ENCODE data around the gene CDK5RAP1.
A peak's percentile ranks its signal among the peaks of the same experiment; 100 is the strongest.

Gene CDK5RAP1

DNA sequence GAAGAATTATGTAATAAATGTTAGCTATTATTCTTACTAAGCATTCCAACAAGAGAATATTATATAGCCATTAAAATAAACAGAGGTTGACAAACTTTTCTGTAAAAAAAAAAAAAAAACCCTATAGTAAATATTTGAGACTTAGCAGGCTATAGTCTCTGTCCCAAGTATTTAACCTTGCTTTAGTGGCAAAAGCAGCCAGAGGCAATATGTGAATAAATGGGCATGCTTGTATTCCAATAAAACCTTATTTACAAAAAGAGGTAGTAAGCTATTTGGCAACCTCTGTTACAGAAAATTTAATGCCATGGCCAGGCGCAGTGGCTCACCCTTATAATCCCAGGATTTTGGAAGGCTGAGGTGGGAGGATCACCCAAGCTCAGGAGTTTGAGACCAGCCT, 14.6 kb downstream of the CDK5RAP1 start:
- no peak for DNase-seq (ENCODE audit: low read depth, low spot score)

DNA sequence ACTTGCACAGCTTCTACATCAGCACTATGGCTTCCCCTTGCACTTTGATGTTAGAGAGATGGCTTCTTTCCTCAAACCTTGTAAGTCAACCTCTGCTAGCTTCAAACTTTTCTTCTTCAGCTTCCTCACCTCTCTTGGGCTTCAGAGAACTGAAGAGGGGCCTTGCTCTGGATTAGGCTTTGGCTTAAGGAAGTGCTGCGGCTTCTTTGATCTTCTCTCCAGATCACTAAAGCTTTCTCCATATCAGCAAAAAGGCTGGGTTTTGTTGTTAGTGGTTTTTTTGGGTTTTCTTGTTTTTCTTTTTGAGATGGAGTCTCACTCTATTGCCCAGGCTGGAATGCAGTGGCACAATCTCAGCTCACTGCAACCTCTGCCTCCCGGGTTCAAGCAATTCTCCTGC, 24.0 kb downstream of the CDK5RAP1 start:
- no peak for DNase-seq (ENCODE audit: low read depth, low spot score)

DNA sequence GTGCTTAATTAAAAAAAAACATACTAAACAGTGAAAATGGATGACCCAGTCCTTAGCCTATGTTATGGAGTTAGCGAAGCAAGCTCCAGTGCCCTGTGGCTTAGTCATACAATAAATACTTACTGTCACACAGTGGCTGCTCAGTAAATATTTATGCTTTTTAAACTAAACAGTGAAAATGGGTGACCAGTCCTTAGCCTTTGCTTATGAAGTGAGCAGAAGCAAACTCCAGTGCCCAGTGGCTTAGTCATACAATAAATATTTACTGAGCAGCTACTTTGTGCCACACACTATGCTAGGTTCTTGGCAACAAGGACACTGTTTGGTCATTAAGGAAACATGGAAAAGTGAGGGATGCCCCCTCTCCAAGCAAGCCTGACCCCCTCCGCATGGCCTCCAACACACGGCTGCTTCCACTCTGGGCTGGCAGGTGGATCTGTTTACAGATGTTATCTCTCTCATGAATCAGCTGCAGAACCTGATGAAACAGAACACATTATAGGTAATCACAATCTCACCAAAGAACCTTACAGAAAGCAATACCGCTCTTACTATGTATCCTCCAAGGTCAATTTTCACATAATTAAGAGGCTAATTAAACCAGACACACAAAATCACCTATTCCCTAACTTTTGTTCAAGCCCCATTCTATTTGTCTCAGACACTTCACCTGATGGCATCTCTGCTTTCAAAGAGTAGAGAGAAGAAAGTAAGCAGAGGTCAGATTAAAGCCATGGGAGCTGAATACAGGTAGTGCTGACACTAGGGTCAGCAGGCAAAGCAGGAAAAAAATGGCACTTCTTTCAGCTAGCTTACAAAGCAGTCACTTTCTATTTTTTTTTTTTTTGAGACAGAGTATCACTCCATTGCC, 27.3 kb downstream of the CDK5RAP1 start:
- peak; percentile 67 for DNase-seq (ENCODE audit: low read depth, low spot score)

DNA sequence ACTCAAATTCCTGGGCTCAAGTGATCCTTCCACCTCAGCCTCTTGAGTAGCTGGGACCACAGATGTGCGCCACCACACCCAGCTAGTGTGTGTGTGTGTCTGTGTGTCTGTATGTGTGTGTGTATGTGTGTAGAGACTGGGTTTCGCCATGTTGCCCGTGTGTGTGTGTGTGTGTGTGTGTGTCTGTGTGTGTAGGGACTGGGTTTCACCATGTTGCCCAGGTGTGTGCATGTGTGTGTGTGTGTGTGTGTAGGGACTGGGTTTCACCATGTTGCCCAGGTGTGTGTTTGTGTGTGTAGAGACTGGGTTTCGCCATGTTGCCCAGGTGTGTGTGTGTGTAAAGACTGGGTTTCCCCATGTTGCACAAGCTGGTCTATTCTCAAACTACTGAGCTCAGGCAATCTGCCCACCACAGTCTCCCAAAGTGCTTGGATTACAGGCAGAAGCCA, 28.3 kb downstream of the CDK5RAP1 start:
- DNase-seq (ENCODE audit: low read depth, low spot score) = no peak

DNA sequence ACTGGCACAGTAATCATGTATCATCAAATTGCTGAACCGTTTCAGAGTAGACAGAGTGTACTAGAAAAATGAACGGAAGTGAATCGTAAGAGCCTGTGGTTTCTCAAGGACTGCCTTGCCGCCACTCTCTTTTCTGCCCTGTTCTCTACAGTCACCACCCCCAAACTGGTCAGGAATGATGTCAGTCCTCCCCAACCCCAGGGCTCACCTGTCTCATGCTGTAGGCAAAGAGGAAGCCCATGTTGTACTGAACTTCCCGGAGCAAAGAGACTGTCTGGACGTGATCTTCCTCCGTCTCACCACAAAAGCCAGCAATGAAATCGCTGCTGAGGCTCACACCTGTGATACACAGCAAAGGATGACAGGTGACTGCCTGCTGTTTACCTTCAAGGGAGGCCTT, 31.0 kb downstream of the CDK5RAP1 start:
- peak; percentile 20 for DNase-seq (ENCODE audit: low read depth, low spot score)

DNA sequence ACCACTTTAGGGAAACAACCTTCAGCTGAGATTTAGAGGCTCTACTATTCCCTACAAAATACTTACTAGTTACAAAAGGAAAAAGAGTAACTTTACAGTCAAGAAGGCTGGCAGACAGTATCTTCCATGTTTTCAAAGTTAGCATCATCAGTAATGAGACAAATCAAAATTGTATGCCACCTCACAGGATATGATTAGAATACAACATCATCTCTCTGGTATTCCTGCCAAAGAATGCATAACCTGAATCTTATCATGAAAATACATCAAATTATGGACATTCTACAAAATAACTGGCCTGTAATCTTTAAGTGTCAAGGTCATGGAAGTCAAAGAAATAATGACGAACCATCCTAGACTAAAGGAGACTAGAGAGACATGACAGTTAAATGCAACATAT, 38.4 kb downstream of the CDK5RAP1 start:
- DNase-seq (ENCODE audit: low read depth, low spot score) = no peak

DNA sequence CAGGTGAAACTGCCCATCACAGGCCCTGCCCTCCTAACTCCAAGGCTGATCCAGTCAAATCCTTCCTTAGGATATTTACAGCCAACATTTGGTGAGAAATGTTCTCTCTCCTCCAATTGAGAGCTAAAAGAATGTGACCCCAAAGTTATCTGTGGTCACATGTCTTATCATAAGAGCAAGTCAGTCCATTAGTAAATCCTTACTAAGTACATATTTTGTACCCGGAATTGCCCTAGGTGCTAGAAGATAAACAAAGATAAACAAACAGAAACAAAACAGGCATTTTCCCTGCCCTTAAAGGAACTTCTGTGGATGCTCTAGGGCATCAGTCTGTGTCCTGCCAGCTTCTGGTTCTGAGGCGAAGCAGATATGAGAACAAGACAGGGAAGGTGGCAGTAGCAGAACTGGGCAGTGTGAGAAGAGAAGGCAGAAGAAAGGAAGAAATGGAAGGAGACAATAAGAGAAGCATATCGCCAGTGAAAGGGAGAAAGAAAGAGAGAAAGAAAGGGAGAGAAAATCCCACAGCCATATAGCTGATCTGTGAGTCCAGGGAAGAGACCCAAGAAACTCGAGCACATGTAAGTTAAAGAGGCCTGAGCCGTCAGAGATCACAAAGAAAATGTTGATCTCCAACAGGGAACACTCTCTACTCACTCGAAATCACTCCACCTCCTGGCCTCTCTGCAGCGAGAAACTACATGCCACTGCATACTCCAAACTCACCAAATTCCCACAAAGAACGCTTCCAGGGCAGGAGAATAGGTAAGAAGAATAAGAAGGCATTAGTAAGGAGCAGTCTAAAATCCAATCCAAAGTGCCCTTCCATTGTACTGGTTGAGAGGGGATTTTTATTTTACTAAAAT, 41.7 kb downstream of the CDK5RAP1 start:
- no peak for DNase-seq (ENCODE audit: low read depth, low spot score)

DNA sequence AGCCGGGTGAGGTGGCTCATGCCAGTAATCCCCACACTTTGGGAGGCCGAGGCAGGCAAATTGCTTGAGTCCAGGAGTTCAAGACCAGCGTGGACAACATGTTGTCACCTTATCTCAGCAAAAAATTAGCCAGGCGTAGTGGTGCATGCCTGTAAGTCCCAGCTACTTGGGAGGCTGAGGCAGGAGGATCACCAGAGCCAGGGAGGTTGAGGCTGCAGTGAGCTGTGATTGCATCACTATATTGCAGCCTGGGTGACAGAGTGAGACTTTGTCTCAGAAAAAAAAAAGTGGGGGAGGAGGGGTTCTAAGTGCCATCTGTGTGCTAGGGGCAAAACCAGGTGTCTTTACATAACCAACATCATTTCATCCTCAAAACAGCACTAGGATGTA, 48.3 kb downstream of the CDK5RAP1 start:
- DNase-seq (ENCODE audit: low read depth, low spot score) = no peak

DNA sequence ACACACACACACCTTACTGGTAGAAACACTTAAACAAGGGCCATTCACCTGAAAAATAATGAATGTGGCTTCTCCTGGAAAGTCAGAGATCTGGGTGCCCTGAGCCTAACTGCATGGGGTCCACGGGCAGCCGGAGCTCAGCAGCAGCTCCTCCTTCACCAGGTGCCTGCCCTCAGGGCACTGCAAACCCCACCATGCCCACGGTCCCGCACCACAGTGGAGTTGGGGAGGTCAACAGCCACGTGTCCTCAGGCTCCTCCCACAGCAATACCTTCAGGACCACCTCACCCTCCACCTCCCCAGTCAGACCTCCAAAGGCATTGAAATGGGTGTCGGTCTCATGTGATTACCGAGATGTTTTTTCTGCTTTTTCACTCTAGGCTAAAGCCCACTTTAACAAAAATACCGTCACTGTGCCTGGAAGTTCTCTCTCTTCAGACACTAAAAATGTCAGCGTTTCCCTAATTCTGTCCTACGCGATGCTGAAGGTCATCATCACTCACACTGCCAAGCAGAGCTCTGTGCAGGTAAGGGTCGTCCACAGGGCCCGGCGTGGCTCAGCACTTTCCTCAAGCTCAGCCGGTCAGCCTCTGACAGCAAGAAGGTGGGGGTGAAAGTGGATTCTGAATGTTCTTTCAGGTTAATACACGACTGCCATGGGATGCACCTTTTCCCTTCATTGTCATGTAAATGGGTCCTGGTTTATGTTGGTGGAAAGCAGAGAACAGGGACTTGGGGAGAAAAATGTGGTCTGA, 48.9 kb downstream of the CDK5RAP1 start:
- DNase-seq (ENCODE audit: low read depth, low spot score) = no peak

DNA sequence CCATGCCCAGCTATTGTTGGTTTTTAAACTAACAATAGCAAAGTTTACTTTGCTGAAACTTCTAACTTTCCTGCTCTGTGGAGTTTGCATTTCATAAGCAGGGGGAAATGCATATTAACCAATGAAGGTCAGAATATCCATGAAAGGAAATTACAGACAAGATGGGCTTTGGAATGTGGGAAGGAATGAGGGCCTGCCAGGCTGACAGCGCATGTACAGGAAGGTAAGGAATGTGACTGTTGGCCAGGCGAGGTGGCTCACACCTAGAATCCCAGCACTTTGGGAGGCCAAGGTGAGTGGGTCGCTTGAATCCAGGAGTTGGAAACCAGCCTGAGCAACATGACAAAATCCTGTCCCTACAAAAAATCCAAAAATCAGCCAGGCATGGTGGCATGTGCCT, 49.6 kb downstream of the CDK5RAP1 start:
- DNase-seq (ENCODE audit: low read depth, low spot score) = peak; percentile 28

DNA sequence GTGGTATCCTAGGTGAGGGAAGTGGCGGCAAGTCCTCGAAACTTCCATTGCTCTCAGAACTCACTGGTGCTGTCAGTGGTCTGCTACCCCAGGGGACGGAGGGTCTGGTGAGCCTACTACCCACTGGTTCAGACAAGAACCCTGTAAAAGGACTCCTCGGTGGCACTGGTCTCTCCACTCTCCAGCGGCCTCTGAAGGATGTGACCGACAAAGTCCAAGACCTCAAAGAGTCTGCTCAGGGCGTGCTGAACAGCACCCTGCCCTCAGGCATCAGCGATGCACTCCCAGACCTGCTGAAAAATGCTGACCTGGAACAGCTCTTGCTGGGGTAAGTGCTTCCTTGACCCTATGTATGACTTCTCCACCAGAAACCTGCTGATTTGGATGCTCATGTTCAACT, 51.8 kb downstream of the CDK5RAP1 start:
- no peak for DNase-seq (ENCODE audit: low read depth, low spot score)

DNA sequence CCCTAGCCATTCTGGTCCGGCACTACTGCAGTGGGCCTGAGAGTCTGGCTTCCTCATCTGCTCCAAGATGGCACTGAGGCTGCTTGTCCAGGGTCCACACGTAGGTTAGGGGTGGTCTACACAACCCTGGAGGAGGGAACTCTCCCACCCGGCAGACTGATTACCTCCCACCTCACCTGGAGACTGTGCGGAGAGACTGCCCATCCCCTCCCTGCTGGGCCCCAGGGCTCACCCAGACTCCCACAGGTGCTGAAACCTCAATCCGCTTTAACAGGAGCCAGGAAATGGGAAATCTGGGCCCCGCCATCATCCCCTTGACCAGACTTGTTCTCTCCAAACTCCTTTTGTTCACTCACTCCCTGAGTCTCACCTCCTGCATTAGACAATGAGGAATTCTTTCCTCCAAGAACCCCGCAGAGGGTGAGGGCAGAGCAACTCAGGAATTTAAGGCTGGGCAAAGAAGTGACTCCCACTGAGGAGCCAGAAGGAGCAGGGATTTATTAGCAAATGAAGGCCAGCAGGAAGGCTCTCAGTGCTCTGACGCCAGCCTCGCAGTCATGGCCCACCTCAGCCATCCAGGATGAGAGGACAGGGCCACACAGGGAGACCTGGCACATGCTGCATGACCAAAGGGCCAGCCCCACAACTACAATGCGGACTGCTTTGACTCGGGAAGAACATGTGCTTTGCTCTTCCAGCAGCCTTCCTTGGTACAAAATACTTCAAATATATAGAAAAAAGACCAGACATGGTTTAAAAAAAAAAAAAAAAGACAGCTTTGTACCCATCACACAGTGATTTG, 53.0 kb downstream of the CDK5RAP1 start:
- DNase-seq (ENCODE audit: low read depth, low spot score) = no peak

DNA sequence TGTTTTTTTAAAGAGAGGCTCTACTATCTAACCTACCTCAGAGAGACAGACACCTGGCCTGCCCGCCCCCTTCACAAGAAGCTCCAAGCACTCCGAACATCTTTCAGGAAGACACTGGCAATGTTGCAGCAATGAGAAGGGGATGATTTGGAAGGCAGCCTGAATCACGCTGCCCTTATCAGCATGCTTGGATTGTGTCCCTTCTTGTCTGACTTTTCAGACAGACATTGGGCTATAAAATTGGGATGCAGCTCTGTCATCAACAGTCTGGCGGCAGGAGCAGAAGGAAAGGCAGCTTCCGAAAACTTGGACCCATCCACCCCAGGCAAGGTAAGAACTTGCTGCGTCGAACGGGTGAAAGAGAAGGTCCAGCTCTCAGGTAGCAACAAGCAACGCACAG, 56.0 kb downstream of the CDK5RAP1 start:
- no peak for DNase-seq (ENCODE audit: low read depth, low spot score)

DNA sequence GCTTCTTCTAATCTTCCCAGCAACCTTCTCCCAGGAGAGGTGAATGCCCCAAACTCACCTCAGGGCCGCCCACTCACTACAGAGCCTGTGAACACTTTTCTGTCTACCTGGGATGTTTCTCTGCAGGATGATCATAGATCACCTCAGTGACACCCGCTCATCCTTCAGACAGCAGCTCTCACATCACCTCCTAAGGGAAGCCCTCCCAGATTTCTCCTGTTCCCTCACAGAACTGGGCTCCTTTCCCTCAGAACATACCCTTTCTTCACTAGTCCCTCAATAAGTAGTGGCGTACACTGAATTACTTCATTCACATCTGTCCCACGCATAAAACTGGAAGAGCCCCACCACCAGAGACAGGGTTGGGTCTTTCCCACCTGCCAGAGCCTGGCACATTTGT, 57.8 kb downstream of the CDK5RAP1 start:
- no peak for DNase-seq (ENCODE audit: low read depth, low spot score)

DNA sequence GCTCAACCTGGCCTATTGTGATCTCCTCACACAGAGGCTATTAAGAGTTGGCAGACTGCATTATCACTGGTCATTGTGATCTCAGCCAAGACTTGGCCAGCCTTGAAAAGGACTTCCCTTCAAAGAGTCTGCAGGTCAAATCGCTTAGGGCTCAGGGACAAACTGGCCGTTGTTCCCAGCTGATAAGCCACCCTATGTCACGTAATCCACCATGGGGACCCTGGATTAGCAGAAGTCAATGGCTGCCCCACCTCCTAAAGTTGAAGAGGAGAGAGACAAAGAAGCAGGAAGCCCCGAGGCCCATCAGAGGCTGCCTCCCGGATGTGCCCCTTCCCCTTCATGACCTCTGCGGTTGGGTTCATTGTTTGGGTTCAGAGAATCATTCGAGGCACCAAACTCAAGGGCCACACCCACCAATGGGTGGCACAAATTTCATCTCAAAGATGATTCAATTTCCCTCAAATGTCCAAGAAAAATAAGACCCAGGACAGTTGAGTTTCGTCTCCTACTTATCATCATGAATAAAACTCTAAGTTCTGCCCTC, 61.7 kb downstream of the CDK5RAP1 start:
- DNase-seq (ENCODE audit: low read depth, low spot score) = no peak

DNA sequence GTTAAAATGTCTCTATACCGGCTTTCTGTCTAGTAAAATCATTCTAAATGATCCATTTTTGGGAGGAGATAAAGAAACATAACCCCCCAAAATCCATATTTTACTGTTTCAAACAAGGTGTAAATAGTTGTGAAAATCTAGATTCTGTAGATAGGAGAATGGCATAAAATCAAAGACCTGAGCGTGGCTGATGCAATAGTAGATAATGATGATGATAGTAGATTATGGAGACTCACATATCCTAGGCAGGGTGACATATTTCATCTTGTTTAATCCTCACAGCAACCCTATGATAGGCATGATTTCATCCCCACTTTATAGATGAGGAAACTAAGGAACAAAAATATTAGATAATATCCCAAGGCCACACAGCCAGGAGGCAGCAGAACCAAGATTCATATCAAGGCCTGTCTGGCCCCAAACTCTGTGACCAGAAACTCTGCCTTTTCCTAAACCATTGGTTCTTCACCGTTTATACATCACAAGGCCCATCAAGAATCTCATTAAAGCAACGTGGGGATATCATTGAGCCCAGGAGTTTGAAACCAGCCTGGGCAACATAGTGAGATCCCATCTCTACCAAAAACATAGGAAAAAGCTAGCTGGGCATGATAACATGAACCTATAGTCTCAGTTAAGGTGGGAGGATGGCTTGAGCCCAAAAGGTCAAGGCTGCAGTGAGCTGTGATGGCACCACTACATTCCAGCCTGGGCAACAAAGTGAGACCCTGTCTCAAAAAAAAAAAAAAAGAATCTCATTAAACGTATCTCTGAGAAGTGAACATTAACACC, 62.7 kb downstream of the CDK5RAP1 start:
- DNase-seq (ENCODE audit: low read depth, low spot score) = no peak

DNA sequence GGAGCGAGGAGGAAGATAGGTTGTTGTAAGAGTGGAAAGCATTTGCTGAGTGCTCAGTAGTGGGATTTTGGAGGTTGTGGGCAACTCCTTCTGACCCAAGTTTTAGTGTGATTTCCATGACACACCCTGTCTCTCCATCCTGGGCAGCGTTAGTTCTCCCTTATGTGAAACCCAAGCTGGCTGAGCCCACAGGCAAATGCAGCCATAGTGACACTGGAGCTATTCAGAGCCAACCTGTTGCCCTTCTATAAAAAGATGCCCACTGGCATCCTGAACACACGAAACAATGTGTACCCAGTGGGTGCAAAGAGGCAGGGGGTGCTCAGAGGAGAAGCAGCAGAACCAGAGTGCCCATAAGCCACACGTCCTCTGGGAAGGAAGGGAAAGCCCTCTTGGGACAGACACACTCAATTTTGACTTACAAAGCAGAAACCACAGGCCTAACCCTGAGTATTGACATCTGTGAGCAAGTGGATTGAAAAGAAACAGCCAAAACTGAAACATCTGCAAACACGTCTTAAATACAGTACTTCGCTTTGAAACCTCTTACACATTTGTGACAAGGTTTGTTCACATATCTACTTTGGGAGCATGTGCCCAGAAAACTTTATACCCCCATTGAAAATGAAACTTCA, 63.7 kb downstream of the CDK5RAP1 start:
- no peak for DNase-seq (ENCODE audit: low read depth, low spot score)

DNA sequence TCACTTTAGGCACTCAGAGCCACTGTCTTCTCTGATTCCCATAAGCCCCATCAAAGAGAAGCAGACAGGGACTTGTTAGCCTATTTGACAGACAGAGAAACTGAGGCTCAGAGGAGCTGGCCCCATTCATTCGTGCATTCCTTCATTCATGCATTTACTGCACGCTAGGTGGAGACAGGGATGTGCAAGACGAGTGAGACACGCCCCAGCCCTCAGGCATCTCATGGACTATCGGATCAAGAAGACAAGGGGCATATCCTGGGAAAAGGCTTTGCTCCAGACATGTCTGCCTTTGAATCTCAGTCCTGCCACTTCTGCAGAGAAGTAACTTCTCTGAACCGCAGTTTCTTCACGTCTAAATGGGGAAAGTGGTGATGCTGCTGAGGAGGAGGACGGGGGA, 64.2 kb downstream of the CDK5RAP1 start:
- DNase-seq (ENCODE audit: low read depth, low spot score) = no peak

DNA sequence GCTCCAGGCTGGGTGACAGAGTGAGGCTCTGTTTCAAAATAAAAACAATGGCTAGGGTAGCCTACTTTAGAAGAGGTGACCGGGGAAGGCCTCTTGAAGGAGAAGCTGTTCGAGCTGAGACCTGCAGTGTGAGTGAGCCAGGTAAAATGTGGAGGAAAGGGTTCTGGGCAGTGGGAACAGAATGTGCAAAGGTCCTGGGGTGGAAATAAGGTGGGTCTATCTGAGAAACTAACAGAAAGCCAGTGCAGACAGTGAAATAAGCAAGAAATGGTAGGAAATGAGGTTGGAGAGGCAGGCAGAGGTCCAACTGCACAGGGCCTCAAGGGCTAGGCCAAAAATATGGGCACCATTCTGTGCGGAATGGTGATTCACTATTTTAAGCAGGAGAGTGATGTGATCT, 64.9 kb downstream of the CDK5RAP1 start:
- DNase-seq (ENCODE audit: low read depth, low spot score) = no peak

DNA sequence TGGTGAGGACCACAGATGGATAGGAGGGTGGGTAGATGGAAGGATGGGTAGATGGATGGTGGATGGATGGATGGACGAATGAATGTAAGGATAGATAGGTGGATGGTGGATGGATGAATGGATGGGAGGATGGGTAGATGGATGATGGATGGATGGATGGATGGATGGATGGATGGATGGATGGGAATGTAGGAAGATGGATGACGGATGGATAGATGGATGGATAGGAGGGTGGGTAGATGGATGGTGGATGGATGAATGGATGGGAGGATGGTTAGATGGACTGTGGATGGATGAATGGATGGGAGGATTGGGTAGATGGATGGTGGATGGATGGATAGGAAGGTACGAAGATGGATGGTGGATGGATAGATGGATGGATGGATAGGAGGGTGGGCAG, 67.2 kb downstream of the CDK5RAP1 start:
- no peak for DNase-seq (ENCODE audit: low read depth, low spot score)
